ENCODE measurements around the gene COL23A1. TPM values are rescaled to one million over a fixed set of nuclear protein-coding genes. Genes with fewer than 3 reads are reported as not detected.
A peak's percentile ranks its signal among the peaks of the same experiment; 100 is the strongest.

The COL23A1 gene
- total RNA-seq, 2 donors from 2014 or later: 0.44 to 0.86 TPM

DNA sequence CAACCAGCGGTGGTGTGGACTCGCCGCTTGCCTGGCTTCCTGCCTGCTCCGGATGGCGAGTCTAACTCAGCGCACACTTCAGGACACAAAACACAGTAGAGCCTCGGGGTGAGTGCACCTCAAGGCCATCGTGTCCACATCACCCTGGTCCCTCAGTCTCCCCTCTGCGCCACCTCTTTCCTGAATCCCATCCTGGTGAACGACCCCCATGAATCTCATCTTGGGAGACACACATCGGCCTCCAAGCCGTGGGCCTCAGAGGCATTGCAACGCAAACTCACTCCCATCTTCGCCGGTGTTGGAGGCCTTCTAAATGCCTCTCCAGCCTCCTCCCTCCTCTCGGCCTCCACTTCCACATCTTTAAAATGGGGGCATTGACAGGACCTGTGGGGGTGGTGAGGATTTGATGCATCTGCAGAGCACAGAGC lies 124.3 kb downstream of the COL23A1 start:
- Mint-ChIP-seq H3K27ac (no peak overlapping the region), H3K27me3 (ENCODE audit: low read depth) (no peaks in the 10 kb centered on the region), H3K4me1 (ENCODE audit: low read depth) (no peaks in the 10 kb centered on the region), H3K4me3 (no peak overlapping the region), H3K9me3 (no peaks in the 10 kb centered on the region), H3K36me3 (ENCODE audit: insufficient read depth in 2 of 2) (no peaks in the 10 kb centered on the region)
- ATAC-seq (replicated peaks in 1 of 2): no peak
- no peak for DNase-seq

DNA sequence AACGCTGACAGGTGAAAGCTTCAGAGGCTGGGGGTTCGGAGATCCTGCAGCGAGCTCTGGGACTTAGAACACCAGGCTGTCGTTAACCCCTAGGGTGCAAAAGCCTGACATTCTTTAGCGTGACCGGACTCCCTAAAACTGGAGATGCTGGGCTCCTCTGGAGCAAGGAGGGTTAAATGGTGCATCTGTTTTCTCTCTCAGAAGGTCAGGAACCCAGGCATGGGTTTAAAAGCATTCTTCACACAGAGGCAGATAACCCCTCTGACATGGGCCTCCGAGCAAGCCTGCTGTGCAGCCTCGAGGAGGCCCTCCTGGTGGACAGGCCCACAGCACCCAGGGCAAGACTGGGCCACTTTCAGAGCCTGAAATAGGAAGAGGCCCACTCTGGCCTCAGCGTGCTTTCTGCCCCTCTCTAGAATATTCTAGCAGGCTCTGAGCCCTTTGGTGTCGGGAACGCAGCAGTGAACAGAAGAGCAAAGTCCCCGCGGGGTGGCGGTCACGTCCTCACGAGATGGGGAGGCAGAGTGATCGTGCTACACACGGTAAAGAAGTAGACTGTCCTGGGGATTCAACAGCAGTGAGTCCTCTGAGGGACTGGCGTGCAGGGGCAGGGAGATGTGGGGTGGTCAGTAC lies 124.8 kb downstream of the COL23A1 start:
- no peaks in the 10 kb centered on the region for H3K36me3 Mint-ChIP-seq (ENCODE audit: insufficient read depth in 2 of 2)
- H3K27me3 Mint-ChIP-seq (ENCODE audit: low read depth): no peaks in the 10 kb centered on the region
- H3K4me3 Mint-ChIP-seq: no peak overlapping the region
- ATAC-seq (replicated peaks in 1 of 2) (no peak), DNase-seq (no peak)
- no peak overlapping the region for H3K27ac Mint-ChIP-seq
- H3K9me3 Mint-ChIP-seq: no peaks in the 10 kb centered on the region
- no peaks in the 10 kb centered on the region for H3K4me1 Mint-ChIP-seq (ENCODE audit: low read depth)

DNA sequence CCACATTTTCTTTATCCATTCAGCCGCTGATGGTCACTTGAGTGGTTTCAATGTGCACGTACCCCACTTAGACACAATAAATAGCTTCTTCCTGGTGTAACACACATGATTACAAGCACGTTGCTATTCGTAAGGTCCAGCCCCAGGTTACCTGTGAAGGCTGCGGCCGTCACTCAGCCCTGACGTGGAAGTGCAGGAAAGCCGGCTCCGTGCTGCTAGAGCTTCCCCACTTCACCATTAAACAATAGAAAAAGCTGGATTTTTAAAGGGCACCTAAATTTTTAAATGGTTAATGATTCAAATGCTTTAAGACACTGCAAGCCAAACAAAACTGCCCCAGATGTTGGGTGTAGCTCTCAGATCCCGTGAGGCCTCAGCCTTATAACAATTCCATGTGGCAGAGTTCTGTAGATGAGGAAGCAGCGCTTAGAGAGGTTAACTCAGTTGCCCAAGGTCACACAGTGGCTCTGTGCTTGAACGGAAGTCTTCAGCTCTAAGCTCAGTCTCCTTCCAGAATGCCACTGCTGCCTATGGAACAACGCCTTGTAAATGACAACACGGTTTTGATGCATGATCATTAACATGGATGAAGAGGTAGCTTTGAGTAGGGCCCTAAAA lies 125.7 kb downstream of the COL23A1 start:
- H3K4me3 Mint-ChIP-seq: no peak overlapping the region
- DNase-seq (no peak), ATAC-seq (replicated peaks in 1 of 2) (no peak)
- no peak overlapping the region for H3K27ac Mint-ChIP-seq
- no peaks in the 10 kb centered on the region for H3K4me1 Mint-ChIP-seq (ENCODE audit: low read depth)
- H3K27me3 Mint-ChIP-seq (ENCODE audit: low read depth): no peaks in the 10 kb centered on the region
- H3K36me3 Mint-ChIP-seq (ENCODE audit: insufficient read depth in 2 of 2): no peaks in the 10 kb centered on the region
- H3K9me3 Mint-ChIP-seq: no peaks in the 10 kb centered on the region

GRCh38 chr5:178463321-178464155 lies 126.7 kb downstream of the COL23A1 start:
- Mint-ChIP-seq H3K36me3 (ENCODE audit: insufficient read depth in 2 of 2) (no peaks in the 10 kb centered on the region), H3K9me3 (no peaks in the 10 kb centered on the region), H3K4me1 (ENCODE audit: low read depth) (no peaks in the 10 kb centered on the region), H3K4me3 (no peak overlapping the region), H3K27me3 (ENCODE audit: low read depth) (no peaks in the 10 kb centered on the region), H3K27ac (no peak overlapping the region)
- DNase-seq: no peak
- no peak for ATAC-seq (replicated peaks in 1 of 2)

- Mint-ChIP-seq H3K27ac (no peak overlapping the region), H3K4me3 (no peak overlapping the region), H3K4me1 (ENCODE audit: low read depth) (no peaks in the 10 kb centered on the region), H3K27me3 (ENCODE audit: low read depth) (no peaks in the 10 kb centered on the region), H3K36me3 (ENCODE audit: insufficient read depth in 2 of 2) (no peaks in the 10 kb centered on the region), H3K9me3 (no peaks in the 10 kb centered on the region)
- DNase-seq: no peak
- ATAC-seq (replicated peaks in 1 of 2): no peak
These were observed 127.4 kb downstream of the COL23A1 start for GRCh38 chr5:178462816-178463215.

- no peak overlapping the region for H3K4me3 Mint-ChIP-seq
- DNase-seq: no peak
- H3K27me3 Mint-ChIP-seq (ENCODE audit: low read depth): no peaks in the 10 kb centered on the region
- no peaks in the 10 kb centered on the region for H3K36me3 Mint-ChIP-seq (ENCODE audit: insufficient read depth in 2 of 2)
- no peaks in the 10 kb centered on the region for H3K9me3 Mint-ChIP-seq
- ATAC-seq (replicated peaks in 1 of 2): no peak
- no peaks in the 10 kb centered on the region for H3K4me1 Mint-ChIP-seq (ENCODE audit: low read depth)
- no peak overlapping the region for H3K27ac Mint-ChIP-seq
These were observed 128.1 kb downstream of the COL23A1 start for GRCh38 chr5:178462076-178462475.

- Mint-ChIP-seq H3K36me3 (ENCODE audit: insufficient read depth in 2 of 2) (no peaks in the 10 kb centered on the region), H3K27me3 (ENCODE audit: low read depth) (no peaks in the 10 kb centered on the region)
These were observed 129.0 kb downstream of the COL23A1 start for GRCh38 chr5:178461004-178461730.

DNA sequence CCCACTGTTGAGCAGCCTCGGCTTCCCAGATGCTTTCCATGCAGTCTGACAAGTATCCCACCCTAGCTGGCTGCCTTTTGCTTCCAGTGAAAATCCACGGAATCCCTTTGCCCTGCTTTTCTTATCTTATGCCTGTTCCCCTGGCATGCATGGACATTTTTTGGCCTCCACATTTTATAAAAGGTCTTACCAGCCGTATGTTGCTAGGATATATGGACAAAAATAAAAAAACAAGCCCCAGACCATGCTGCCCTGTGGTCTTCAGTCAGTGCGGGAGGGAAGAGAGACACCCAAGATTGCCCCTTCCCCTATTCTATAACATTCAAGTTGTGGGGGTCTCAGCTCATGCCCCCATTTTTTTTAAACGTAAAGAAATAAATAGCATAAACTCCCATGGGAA lies 129.6 kb downstream of the COL23A1 start:
- Mint-ChIP-seq H3K36me3 (ENCODE audit: insufficient read depth in 2 of 2) (no peaks in the 10 kb centered on the region), H3K4me1 (ENCODE audit: low read depth) (no peaks in the 10 kb centered on the region), H3K4me3 (no peak overlapping the region), H3K27ac (no peak overlapping the region), H3K27me3 (ENCODE audit: low read depth) (no peaks in the 10 kb centered on the region), H3K9me3 (no peaks in the 10 kb centered on the region)
- no peak for ATAC-seq (replicated peaks in 1 of 2)
- DNase-seq: no peak

More at GRCh38 chr5:178461004-178461730, 129.0 kb downstream of the COL23A1 start:
- ATAC-seq (replicated peaks in 1 of 2): peak; percentile 68 to 73
- DNase-seq: peak; percentile 62 to 66
- no peak overlapping the region for H3K27ac Mint-ChIP-seq
- H3K4me1 Mint-ChIP-seq (ENCODE audit: low read depth): no peaks in the 10 kb centered on the region
- no peaks in the 10 kb centered on the region for H3K9me3 Mint-ChIP-seq
- no peak overlapping the region for H3K4me3 Mint-ChIP-seq

DNA sequence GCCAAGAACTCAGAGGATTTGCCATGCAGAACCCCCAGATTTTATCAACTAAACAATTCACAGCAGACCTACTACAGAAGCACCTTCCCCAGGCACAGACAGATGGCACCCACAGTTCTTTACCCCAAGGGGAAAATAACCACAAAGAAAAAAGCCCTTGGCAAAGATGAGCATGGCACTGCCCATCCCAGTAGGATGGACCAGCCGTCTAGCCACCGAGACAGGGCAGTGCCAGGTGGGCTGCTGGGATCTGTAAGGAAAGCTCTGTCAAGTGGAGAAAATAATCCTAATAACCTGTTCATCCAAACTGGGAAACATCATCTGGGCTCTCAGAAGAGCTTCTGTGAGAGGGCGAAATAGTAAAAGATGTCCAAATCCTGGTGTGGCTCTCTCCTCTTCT lies 130.0 kb downstream of the COL23A1 start:
- DNase-seq: no peak
- no peaks in the 10 kb centered on the region for H3K36me3 Mint-ChIP-seq (ENCODE audit: insufficient read depth in 2 of 2)
- no peaks in the 10 kb centered on the region for H3K27me3 Mint-ChIP-seq (ENCODE audit: low read depth)
- H3K4me1 Mint-ChIP-seq (ENCODE audit: low read depth): no peaks in the 10 kb centered on the region
- H3K9me3 Mint-ChIP-seq: no peaks in the 10 kb centered on the region
- ATAC-seq (replicated peaks in 1 of 2): no peak
- H3K27ac Mint-ChIP-seq: no peak overlapping the region
- H3K4me3 Mint-ChIP-seq: no peak overlapping the region

DNA sequence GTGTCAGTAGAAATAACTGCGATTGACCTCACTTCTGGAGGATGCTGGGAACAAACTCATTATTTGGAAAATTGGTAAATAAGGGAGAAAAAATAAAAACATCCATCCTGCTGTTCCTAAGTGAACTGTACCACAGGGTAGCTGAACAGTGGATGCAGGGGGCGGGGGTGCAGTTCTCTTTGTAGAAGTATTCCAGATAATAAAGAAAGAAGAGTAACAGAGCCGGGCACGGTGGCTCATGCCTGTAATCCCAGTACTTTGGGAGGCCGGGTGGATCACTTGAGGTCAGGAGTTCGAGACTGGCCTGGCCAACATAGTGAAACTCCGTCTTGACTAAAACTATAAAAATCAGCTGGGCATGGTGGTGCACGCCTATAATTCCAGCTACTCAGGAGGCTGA lies 132.1 kb downstream of the COL23A1 start:
- Mint-ChIP-seq H3K36me3 (ENCODE audit: insufficient read depth in 2 of 2) (no peaks in the 10 kb centered on the region), H3K9me3 (no peaks in the 10 kb centered on the region), H3K4me1 (ENCODE audit: low read depth) (no peaks in the 10 kb centered on the region), H3K4me3 (no peak overlapping the region), H3K27me3 (ENCODE audit: low read depth) (no peaks in the 10 kb centered on the region), H3K27ac (no peak overlapping the region)
- DNase-seq: no peak
- ATAC-seq (replicated peaks in 1 of 2): no peak

DNA sequence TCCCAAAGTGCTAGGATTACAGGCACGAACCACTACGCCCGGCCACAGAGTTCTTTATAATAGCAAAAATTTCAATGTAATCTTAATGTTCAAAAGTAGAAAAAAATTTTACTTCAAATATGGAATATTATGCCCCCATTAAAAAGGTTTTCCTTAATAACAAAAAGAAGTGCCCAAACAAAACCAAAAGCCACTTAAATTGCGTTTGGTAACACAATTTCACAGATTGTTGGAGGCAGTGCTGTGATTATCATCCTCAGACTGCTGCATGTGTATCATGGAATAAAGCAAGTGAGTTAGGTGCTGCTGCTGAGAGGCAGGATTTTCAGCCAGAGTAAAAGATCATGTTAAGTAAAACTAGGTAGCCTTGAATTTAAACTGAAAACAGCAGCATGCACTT lies 132.7 kb downstream of the COL23A1 start:
- no peaks in the 10 kb centered on the region for H3K27me3 Mint-ChIP-seq (ENCODE audit: low read depth)
- no peaks in the 10 kb centered on the region for H3K9me3 Mint-ChIP-seq

DNA sequence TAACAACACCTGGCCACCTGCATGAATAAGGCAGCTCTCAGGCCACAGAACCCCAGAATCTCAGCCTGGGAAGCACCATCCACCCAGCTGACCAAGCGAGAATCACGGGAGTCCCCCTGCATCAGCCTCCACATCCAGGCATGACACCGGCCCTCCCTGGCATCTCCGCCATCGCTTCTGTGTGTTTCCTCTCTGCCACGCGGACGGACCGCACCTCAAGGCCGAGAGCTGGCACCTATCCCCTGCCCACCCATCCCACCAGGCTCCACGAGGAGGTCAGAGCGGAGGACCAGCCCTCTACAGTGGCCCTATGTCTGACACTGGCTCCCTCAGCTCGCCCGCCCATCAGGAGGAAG lies 134.7 kb downstream of the COL23A1 start:
- no peak for ATAC-seq (replicated peaks in 1 of 2)
- no peaks in the 10 kb centered on the region for H3K27me3 Mint-ChIP-seq (ENCODE audit: low read depth)
- DNase-seq: no peak

More for the DNA sequence above, 132.7 kb downstream of the COL23A1 start:
- H3K4me3 Mint-ChIP-seq: no peak overlapping the region
- H3K36me3 Mint-ChIP-seq (ENCODE audit: insufficient read depth in 2 of 2): no peaks in the 10 kb centered on the region
- ATAC-seq (replicated peaks in 1 of 2) (no peak), DNase-seq (no peak)
- H3K4me1 Mint-ChIP-seq (ENCODE audit: low read depth): no peaks in the 10 kb centered on the region
- no peak overlapping the region for H3K27ac Mint-ChIP-seq

More for the DNA sequence above, 134.7 kb downstream of the COL23A1 start:
- Mint-ChIP-seq H3K27ac (no peak overlapping the region), H3K9me3 (no peaks in the 10 kb centered on the region), H3K4me1 (ENCODE audit: low read depth) (no peaks in the 10 kb centered on the region), H3K4me3 (no peak overlapping the region), H3K36me3 (ENCODE audit: insufficient read depth in 2 of 2) (no peaks in the 10 kb centered on the region)
